Mesendoderm (in vitro differentiated cells): ENCODE measurements around the gene SGSM1.
A peak's percentile ranks its signal among the peaks of the same experiment; 100 is the strongest.

ENCODE experiments used
- DNase-seq: peaks from one replicate; pipeline ENCODE4 v3.0.0; 2013
- H2AK5ac ChIP-seq: 2 replicates; pipeline ENCODE4 v1.6.1; 2013; ENCODE audit warnings: low read length, inconsistent platforms
- H2BK120ac ChIP-seq: 2 replicates; pipeline ENCODE4 v1.6.1; 2013; ENCODE audit warnings: low read depth, mild to moderate bottlenecking, low read length, moderate library complexity, mixed read lengths
- H2BK15ac ChIP-seq: replicated peaks from 2 replicates; pipeline ENCODE4 v1.6.1; 2013; ENCODE audit warnings: low read depth, mild to moderate bottlenecking, moderate library complexity
- H2BK5ac ChIP-seq: 2 replicates; pipeline ENCODE4 v1.6.1; 2013; ENCODE audit warnings: low read length, inconsistent platforms
- H3K18ac ChIP-seq: 2 replicates; pipeline ENCODE4 v1.6.1; 2013; ENCODE audit warnings: mild to moderate bottlenecking, low read length, mixed read lengths
- H3K23ac ChIP-seq: one replicate; pipeline ENCODE4 v1.6.1; 2013; ENCODE audit warnings: low read length
- H3K27ac ChIP-seq: 2 replicates; pipeline ENCODE4 v1.5.1; 2013; ENCODE audit warnings: low read depth, mild to moderate bottlenecking, inconsistent platforms, low read length, moderate library complexity
- H3K27me3 ChIP-seq: 2 replicates; pipeline ENCODE4 v1.6.1; 2013; ENCODE audit warnings: low read length, control low read depth, mild to moderate bottlenecking, inconsistent platforms; ENCODE audit not compliant: insufficient read depth, poor library complexity
- H3K36me3 ChIP-seq: 2 replicates; pipeline ENCODE4 v1.6.1; 2013; ENCODE audit warnings: low read length, inconsistent platforms; ENCODE audit not compliant: control insufficient read depth, insufficient read depth
- H3K4ac ChIP-seq: one replicate; pipeline ENCODE4 v1.6.1; 2013; ENCODE audit warnings: low read depth, mild to moderate bottlenecking, low read length, moderate library complexity
- H3K4me1 ChIP-seq: 2 replicates; pipeline ENCODE4 v1.6.1; 2013; ENCODE audit warnings: low read depth, low read length, inconsistent platforms; ENCODE audit not compliant: control insufficient read depth
- H3K4me2 ChIP-seq: 2 replicates; pipeline ENCODE4 v1.6.1; 2013; ENCODE audit warnings: low read length
- H3K4me3 ChIP-seq: 2 replicates; pipeline ENCODE4 v1.5.1; 2013; ENCODE audit warnings: mild to moderate bottlenecking, low read length
- H3K56ac ChIP-seq: one replicate; pipeline ENCODE4 v1.6.1; 2013; ENCODE audit warnings: low read length
- H3K79me1 ChIP-seq: 2 replicates; pipeline ENCODE4 v1.6.1; 2013; ENCODE audit warnings: low read length, inconsistent platforms
- H3K79me2 ChIP-seq: 2 replicates; pipeline ENCODE4 v1.6.1; 2013; ENCODE audit warnings: mild to moderate bottlenecking, low read length; ENCODE audit not compliant: control insufficient read depth, insufficient read depth
- H3K9ac ChIP-seq: 2 replicates; pipeline ENCODE4 v1.6.1; 2013; ENCODE audit warnings: low read length, inconsistent platforms
- H4K5ac ChIP-seq: one replicate; pipeline ENCODE4 v1.6.1; 2013; ENCODE audit warnings: low read length
- H4K8ac ChIP-seq: one replicate; pipeline ENCODE4 v1.6.1; 2013; ENCODE audit warnings: low read depth, mild to moderate bottlenecking, control low read depth, low read length, moderate library complexity
- WGBS: extraction: QIAGEN DNeasy Blood & Tissue Kit; methylation state at CpG from one replicate; pipeline ENCODE4 v1.1.7; 2013; ENCODE audit warnings: low lambda C conversion rate, missing lambda C conversion rate; ENCODE audit not compliant: insufficient coverage; ENCODE audit errors: extremely low coverage; 5-methylcytosine and 5-hydroxymethylcytosine counted together

Gene SGSM1

GRCh38 chr22:24775769-24776492 lies 30.1 kb upstream of the SGSM1 start:
- Histone ChIP-seq H2AK5ac (no peak overlapping the region), H3K9ac (no peak overlapping the region), H2BK5ac (no peak overlapping the region), H3K4me2 (no peak overlapping the region), H3K27me3 (no peaks in the 10 kb centered on the region), H3K79me1 (no peaks in the 10 kb centered on the region), H3K27ac (no peak overlapping the region), H3K56ac (no peak overlapping the region), H4K5ac (no peak overlapping the region), H3K79me2 (no peaks in the 10 kb centered on the region), H3K4ac (no peak overlapping the region), H4K8ac (no peak overlapping the region), H3K36me3 (no peaks in the 10 kb centered on the region), H2BK15ac (no peak overlapping the region), H3K4me3 (no peak overlapping the region), H3K23ac (no peak overlapping the region), H3K4me1 (no peaks in the 10 kb centered on the region), H3K18ac (no peak overlapping the region), H2BK120ac (no peak overlapping the region)
- WGBS, result no CpG with 5 or more reads among the region's 11 CpGs
- peak; percentile 75 for DNase-seq

DNA sequence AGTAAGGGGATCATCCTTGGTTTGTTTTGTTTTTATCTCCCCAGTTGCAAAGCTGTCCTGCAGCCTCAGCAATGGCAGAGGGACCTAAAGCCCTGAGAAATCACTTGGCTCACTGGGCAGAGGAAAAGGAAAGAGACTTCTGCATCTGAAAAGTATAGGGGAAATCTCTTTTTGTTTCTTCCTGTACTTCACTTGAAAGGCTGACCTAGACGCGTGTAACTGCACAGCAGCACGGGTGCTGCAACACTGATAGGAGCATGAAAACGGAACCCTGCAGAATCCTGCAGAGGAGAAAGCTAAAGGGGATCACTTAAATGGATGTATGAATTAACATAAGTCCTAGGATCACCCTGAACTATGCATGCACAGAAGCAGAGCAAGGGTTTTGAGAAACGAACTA lies 29.5 kb upstream of the SGSM1 start:
- H2BK120ac ChIP-seq, result no peak overlapping the region
- H2BK15ac ChIP-seq, result no peak overlapping the region
- no peaks in the 10 kb centered on the region for H3K79me1 ChIP-seq
- no peak overlapping the region for H2BK5ac ChIP-seq
- no peaks in the 10 kb centered on the region for H3K4me1 ChIP-seq
- no peak overlapping the region for H3K27ac ChIP-seq
- H3K4me2 ChIP-seq, result no peak overlapping the region
- WGBS, result no CpG with 5 or more reads among the region's 5 CpGs
- H3K23ac ChIP-seq, result no peak overlapping the region
- no peaks in the 10 kb centered on the region for H3K27me3 ChIP-seq
- no peak for DNase-seq
- no peak overlapping the region for H3K4me3 ChIP-seq
- no peak overlapping the region for H3K9ac ChIP-seq
- no peak overlapping the region for H4K5ac ChIP-seq
- H3K79me2 ChIP-seq, result no peaks in the 10 kb centered on the region
- no peak overlapping the region for H3K56ac ChIP-seq
- no peak overlapping the region for H3K18ac ChIP-seq
- no peak overlapping the region for H3K4ac ChIP-seq
- H3K36me3 ChIP-seq, result no peaks in the 10 kb centered on the region
- no peak overlapping the region for H4K8ac ChIP-seq
- no peak overlapping the region for H2AK5ac ChIP-seq

DNA sequence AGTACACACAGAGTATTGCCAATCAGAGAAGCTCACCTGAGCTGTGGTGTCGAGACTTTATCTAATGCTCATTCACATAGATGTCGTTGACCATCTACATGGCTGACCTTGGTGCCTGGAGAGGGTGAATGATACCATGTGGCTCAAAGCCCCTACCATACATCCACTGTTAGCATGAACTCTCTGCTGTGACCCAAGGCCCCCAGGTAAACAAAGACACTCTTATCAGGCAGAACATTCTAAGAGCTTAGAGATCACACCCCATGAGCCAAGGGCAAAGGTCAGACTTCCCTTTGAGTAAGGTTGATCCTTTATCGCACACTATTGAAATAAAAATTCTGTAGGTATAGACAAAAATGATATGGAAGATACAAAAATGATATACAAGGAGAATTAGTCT lies 16.5 kb upstream of the SGSM1 start:
- Histone ChIP-seq H3K4me2 (no peak overlapping the region), H3K9ac (no peak overlapping the region), H3K23ac (no peak overlapping the region), H3K4me1 (no peaks in the 10 kb centered on the region), H3K4me3 (no peak overlapping the region), H2BK120ac (no peak overlapping the region), H3K79me2 (no peaks in the 10 kb centered on the region), H3K27ac (no peak overlapping the region), H3K79me1 (no peaks in the 10 kb centered on the region), H2AK5ac (no peak overlapping the region), H2BK15ac (no peak overlapping the region), H4K5ac (no peak overlapping the region), H4K8ac (no peak overlapping the region), H3K27me3 (no peaks in the 10 kb centered on the region), H3K18ac (no peak overlapping the region), H3K56ac (no peak overlapping the region), H3K4ac (no peak overlapping the region), H3K36me3 (no peaks in the 10 kb centered on the region), H2BK5ac (no peak overlapping the region)
- DNase-seq, result no peak
- no CpG with 5 or more reads among the region's 3 CpGs for WGBS

GRCh38 chr22:24791362-24791761 lies 14.6 kb upstream of the SGSM1 start:
- H3K4me2 ChIP-seq, result no peak overlapping the region
- H3K27me3 ChIP-seq, result no peaks in the 10 kb centered on the region
- H3K56ac ChIP-seq, result no peak overlapping the region
- H4K8ac ChIP-seq, result no peak overlapping the region
- no peaks in the 10 kb centered on the region for H3K79me2 ChIP-seq
- no peak overlapping the region for H3K27ac ChIP-seq
- H3K18ac ChIP-seq, result no peak overlapping the region
- no peak overlapping the region for H4K5ac ChIP-seq
- H3K23ac ChIP-seq, result no peak overlapping the region
- no peak overlapping the region for H3K4ac ChIP-seq
- H3K79me1 ChIP-seq, result no peaks in the 10 kb centered on the region
- H3K36me3 ChIP-seq, result no peaks in the 10 kb centered on the region
- DNase-seq, result no peak
- no peak overlapping the region for H2AK5ac ChIP-seq
- WGBS, result 100% methylated on average over 2 of the region's 6 CpGs
- no peak overlapping the region for H2BK120ac ChIP-seq
- no peak overlapping the region for H3K4me3 ChIP-seq
- H2BK5ac ChIP-seq, result no peak overlapping the region
- no peaks in the 10 kb centered on the region for H3K4me1 ChIP-seq
- H2BK15ac ChIP-seq, result no peak overlapping the region
- H3K9ac ChIP-seq, result no peak overlapping the region

DNA sequence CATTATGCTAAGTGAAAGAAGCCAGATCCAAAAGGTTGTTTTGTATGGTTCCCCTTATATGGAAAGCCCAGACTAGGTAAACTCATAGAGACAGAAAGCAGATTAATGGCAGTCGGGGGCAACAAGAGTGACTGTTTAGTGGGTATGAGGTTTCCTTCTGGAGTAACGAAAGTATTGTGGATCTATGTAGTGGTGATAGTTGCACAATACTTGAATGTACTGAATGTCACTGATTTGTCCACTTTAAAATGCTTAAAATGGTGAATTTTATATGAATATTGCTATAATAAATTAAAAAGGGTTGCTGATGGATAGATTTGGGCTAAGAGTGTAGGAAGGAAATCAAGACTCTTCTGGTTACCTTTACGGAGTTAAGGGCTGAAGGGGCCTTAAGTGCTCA lies 10.0 kb upstream of the SGSM1 start:
- H2AK5ac ChIP-seq, result no peak overlapping the region
- H3K18ac ChIP-seq, result no peak overlapping the region
- no peak overlapping the region for H2BK5ac ChIP-seq
- no peak for DNase-seq
- no peak overlapping the region for H4K5ac ChIP-seq
- no peak overlapping the region for H3K4me2 ChIP-seq
- no peaks in the 10 kb centered on the region for H3K79me1 ChIP-seq
- no peaks in the 10 kb centered on the region for H3K79me2 ChIP-seq
- H3K4me1 ChIP-seq, result no peaks in the 10 kb centered on the region
- H3K27me3 ChIP-seq, result no peaks in the 10 kb centered on the region
- no peak overlapping the region for H3K9ac ChIP-seq
- no peaks in the 10 kb centered on the region for H3K36me3 ChIP-seq
- H3K56ac ChIP-seq, result no peak overlapping the region
- no peak overlapping the region for H3K4ac ChIP-seq
- H3K27ac ChIP-seq, result no peak overlapping the region
- H3K23ac ChIP-seq, result no peak overlapping the region
- no peak overlapping the region for H2BK15ac ChIP-seq
- no CpG with 5 or more reads among the region's 3 CpGs for WGBS
- no peak overlapping the region for H2BK120ac ChIP-seq
- H3K4me3 ChIP-seq, result no peak overlapping the region
- no peak overlapping the region for H4K8ac ChIP-seq

- H3K79me2 ChIP-seq, result no peaks in the 10 kb centered on the region
These were observed 9.2 kb upstream of the SGSM1 start for GRCh38 chr22:24796860-24797259.

More at GRCh38 chr22:24796860-24797259, 9.2 kb upstream of the SGSM1 start:
- Histone ChIP-seq H3K36me3 (no peaks in the 10 kb centered on the region), H3K79me1 (no peaks in the 10 kb centered on the region), H2BK120ac (no peak overlapping the region), H3K4ac (no peak overlapping the region), H2BK15ac (no peak overlapping the region), H3K23ac (no peak overlapping the region), H3K56ac (no peak overlapping the region), H3K27me3 (no peaks in the 10 kb centered on the region), H3K18ac (no peak overlapping the region), H2BK5ac (no peak overlapping the region), H3K9ac (no peak overlapping the region), H3K27ac (no peak overlapping the region), H4K5ac (no peak overlapping the region), H3K4me2 (no peak overlapping the region), H3K4me3 (no peak overlapping the region), H3K4me1 (no peaks in the 10 kb centered on the region), H4K8ac (no peak overlapping the region), H2AK5ac (no peak overlapping the region)
- WGBS, result no CpG with 5 or more reads among the region's 4 CpGs
- DNase-seq, result no peak
